Stimulated activated CD4-positive, alpha-beta T cell treated with anti-CD3 and anti-CD28 coated beads, TNF-alpha, amount 100 ng/mL, for 1 hour (primary cell): ENCODE measurements around the gene TGFA.
"Not testable (repeated sequence)": the region's sequence is repeated elsewhere in the genome, so short reads cannot be mapped to it uniquely, and the experiment has no call there.

Experiments
- DNase-seq, 3 donors: peaks; one replicate each; pipeline ENCODE4 v3.0.0-alpha.2; 2020; ENCODE audit warnings: low read depth in 3 of 3, low spot score in 1 of 3

The TGFA gene

DNA sequence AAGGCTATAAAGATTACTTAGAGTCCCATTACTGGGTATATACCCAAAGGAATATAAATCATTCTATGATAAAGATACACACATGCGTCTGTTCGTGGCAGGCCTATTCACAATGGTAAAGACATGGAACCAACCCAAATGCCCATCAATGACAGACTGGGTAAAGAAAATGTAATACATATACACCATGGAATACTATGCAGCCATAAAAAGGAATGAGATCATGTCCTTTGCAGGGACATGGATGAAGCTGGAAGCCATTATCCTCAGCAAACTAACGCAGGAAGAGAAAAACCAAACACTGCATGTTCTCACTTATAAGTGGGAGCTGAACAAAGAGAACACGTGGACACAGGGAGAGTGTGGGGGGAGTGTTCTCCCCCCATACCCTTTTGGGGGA is 87.0 kb downstream of the TGFA start:
- not testable (repeated sequence) for DNase-seq

DNA sequence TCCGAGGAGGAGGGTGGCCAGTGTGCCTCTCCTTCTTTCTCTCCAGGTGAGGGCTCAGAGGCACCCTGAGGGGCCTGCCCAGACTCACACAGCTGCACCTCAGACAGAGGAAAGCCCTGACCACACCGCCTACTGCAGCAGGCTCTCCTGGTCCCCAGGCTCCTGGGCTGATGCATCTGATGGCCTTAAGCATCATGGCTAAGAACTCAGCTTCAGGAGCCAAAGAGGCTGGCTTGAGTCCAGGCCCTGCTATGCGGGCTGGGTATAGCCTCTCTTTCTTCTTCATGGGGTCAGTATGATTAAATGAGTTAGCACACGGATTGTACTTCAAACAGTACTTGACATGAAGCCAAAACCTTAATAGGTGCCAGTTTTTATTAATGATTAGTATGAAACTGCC is 89.6 kb downstream of the TGFA start:
- DNase-seq: no peak

DNA sequence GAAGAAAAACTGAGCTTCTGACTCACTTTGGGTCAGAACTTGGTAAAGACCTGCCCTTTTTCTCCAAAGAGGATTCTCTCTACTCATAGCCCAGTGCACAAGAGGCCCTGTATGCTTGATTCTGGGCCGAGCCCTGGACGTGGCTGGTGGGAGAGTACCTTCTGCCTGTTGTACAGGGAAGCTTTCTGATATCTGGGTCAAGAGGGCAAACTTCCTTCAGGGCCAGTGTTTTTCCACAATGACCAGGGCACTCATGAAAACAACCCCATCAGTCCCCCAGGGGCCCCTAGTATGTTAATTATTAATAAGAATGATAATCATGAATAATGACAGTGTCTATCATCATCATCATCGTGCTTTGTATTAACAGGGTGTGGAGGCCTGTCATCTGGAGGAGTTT is 90.0 kb downstream of the TGFA start:
- DNase-seq: no peak

DNA sequence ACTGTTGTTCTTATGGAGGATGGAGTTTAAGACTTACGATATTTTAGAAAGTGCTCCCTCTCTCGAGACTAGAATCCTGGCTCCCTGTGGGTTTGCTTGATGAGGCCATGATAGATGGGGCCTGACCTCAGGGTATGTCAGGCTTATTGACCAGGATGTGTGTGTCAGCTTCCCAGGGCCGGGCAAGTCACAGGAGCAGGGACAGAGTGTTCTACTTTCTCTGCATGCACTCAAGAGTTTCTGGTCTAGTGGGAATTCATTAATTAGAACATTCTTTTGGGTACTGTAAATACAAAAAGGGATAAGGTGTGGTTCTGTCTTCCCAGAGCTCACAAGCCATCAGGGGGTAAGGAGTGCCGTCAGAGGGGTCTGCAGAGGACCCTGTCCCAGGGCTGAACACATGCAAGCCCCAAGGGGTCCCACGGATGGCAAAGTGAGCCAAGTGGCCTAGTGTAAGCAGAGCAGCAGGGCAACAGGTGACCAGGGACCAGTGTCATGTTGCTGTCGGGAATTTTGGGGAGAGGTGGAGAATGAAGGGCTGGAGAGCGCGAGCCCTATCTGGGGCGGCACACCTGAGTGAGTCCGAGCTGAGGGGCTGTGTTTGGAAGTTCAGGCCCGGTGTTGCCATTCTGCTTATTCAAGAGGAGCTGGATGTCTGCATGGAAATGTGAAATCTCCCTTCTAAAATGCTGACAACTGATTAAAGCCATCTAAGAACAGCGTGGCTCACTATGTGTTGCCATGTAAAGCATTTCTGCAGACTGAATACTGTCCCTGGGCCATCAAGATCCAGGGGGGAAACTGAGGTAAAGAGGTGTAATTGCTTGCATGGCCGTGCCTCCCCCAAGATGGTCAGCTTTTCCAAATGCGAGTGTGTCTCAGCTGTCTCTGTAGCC is 91.4 kb downstream of the TGFA start:
- DNase-seq: no peak

DNA sequence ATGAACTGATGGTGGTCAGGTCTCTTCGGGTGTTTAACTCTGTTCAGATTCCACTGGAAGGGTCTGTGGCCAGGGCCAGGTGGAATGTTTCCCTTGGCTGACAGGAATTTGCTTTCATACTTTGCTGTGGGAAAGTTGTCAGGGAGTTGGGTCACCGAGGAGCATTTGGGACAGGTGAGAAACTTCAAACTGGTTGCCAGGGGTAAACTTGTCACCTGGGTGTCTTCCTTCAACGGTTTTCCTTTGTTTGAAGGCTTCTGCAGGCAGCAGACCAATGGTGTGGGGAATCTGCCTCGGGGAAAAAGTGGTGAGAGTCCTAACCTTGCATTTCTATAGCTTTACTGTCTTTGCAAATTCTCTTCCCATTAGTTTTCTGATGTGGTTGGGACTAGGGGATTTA is 92.2 kb downstream of the TGFA start:
- DNase-seq: no peak

DNA sequence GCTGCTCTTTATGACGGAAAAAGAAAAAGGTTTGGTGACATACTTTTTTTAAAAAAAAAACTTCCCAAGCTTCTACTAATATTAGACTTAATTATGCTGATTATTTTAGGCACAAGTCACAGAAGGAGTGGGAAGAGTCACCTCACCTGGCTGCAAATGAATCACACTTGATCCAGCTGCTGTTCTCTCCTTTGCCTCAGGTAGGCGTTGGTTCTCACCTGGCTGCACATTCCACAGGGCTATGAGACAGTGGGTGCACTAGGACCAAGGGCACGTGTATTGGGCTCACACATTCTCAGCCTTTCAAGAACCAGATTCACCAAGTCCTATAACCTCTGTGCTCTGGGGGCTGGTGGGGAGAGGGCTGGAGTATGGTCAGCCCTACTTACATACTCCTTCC is 93.3 kb downstream of the TGFA start:
- DNase-seq: no peak

DNA sequence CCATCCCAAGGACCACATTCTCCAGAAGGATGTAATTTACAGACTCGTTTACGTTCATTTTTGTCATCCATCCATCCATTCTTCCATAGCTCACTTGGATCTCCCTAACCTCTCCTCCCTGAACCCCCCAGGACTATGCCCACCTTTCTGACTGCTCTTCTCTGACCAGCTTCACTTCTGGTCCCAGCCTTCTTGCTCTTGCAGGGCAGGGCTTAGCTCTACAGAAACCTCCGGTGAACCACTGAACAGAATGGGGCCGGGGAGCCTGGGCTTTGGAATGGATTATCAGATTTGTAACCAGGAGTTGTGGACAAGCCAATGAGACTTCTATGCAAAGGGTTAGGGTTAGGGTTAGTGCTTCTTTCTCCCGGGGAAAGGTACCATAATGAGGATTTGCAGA is 95.0 kb downstream of the TGFA start:
- DNase-seq: no peak

DNA sequence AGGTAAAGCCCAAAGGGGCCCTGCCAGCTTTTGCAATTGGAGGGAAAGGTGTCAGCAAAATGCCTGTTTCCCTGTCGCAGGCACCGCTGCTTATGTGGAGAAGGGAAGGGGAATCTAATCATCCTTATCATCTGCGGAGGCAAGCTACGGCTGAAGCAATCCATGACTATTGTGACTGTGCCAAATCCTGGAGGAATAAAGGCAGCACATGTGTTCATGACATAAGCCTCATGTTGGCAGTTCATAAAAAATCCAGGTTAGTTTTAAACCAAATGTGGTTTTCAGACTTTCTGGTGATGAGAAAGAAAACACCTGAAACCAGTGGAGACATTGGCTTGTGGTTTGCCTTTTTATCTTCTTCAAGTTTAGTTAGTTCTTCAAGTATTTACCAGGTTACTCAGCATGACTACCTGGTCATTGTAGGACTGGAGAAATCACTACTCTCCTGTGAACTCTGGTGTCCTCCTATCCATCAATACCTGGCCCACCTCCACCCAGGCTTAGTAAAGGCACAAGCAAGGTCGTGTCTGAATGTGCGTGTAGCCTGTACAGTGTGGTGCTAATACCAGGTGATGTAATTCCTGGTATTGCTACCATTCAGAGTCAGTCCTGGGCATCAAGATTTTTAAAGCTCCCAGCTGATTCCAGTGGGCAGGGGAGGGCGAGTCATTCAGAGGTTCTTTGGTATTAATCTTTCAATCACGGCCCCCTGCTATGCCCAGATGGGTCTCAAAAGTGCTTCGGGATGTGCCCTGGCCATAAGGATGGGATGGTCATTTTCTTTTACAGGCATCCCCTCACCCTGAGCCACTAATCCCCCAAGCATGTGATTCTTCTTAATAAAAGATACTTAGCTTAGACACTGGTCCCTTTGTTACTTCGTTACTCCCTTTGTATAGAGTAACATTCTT is 96.8 kb downstream of the TGFA start:
- no peak for DNase-seq

DNA sequence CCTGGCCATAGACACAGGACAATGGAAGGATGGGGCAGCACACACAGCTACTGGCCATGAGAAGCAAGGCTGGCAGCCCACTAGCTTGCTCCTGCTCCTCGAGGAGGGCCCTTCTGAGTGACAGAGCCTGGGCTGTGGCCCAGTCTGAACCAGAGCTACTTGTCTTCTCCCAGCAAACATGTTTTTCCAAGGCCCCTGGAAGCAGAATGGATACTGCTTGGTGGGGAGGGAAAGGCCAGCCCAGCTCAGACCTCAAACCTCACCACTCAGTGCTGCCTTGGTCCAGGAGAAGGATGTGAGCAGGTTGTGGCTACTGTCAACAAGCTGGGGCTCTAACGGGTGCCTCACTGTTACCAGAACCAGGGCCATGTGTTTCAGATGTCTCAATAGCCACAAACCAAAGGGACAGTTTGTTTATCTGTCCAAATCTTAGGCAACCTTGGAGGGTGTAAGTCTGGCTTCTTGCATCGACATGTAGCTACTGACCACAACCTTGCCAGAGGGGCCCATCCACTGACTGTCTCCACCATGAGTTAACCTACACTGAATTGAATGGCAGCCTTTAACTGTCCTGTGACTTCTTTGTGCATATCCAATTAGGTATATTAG is 98.6 kb downstream of the TGFA start:
- no peak for DNase-seq

DNA sequence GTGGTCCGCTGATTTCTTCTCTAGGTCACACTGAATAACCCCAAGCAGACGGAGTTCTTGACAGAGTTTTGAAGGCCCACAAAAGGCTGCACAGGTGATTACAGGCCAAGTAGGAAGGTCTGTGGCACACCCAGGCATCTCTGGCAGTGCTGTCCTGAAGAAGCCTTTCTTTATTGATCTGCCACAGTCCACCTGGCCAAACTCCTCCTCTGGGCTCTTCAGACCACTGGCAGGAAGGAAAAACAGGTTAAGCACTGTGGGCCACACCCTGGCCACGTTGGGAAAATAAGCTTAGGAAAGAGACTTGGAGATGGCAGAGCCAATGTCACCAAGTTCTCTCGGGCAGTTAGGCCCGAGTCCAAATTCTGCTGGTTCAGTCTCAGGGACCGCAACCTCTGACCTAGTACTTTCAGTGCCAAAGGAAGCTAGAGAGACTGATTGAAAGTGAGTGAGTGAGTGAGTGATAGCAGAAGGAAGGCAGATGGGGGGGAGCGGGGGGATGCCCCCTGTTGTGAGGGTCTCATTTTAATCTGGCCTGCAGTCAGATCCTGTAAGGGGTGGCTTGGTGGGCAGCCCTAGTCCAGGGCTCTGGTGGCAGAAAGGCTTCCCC is 102.9 kb downstream of the TGFA start:
- no peak for DNase-seq

DNA sequence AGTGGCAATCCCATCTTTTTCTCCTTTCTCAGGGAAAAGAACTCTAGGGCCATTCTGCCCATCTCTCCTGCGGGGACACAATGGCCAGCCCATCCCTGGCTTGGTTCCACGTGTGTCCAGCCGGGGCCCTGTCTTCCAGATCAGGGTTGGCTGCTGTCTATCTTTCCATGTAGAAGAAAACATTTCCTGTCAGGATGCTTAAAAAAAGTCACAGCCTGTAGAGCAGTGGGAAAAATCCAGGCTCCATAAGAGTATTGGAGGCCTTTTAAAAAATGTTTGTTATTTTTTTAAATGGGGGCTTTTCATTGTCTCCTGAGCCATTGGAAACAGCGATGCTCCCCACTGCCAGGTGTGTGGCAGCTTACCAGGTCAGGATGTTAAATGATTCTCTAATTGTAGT is 105.6 kb downstream of the TGFA start:
- no peak for DNase-seq

DNA sequence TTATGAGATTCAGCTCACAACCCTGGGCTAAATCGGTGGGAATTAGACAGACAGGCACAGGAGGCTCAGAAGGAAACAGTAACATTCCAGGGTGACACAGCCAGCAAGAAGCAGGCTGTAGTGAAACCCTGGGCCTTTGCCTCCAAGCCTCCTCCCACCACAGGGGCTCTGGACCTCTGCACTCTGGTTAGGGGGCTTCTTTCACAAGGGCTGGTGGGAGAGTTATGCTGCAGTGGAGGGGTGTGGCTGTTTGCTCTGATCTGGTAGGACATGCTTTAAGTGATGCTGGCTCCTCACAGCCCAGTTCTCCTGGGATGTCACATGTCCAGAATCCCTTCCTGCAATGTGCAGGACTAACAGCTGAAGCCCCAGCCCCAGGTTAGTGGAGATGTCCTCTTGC is 109.9 kb downstream of the TGFA start:
- no peak for DNase-seq

DNA sequence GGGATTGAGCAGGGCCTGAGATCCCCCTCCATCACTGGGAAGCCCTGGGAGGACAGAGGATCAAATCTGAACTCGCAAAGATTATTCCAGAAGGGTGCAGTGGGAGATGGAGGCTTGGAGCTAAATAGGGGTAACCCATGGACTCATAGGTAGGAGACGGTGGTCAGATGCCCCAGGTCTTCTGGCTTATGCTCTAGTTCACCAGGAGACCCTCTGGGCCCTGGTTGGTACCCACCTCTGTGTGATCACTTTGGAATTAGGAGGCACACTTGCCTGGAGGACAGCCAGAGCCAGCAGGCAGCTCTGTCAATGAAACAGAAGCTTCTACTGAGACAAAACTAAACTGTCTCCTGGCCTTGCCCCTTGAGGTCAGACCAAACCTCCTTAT is 110.6 kb downstream of the TGFA start:
- no peak for DNase-seq

DNA sequence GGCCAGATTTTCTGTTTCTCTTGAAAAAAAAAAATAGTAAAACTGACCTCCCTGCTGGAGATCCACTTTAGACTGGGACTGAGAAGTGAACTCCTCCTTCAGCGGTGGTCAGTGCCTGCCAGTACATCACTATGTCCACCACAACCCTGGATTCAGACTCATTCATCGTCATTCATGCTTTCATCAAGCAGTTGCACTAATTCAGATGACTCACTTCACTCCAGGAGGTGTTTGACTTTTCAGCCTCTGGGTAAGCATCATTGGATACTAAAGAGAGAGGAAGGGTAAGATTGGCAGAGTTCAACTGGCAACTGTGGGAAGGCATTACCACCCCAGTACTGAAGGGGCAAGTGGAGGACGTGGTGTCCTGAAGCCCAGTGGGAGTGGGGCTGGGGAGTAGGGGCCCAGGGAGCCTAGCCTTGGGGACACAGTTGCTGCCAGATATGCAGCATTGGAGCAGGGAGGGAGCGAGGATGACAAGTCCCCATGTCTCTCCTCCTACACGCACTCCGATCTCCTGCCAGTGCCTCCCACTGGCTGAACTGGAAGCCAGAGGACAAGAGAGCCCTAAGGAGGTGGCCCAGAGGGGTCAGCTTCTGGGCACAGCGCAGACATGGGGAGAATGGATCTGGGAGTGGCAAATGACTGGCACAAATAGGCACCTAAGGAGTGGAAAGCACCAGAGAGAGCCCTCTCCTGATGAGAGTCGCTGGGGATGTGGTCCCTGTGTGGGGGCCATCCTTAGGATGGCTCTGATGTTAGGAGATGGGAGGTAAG is 111.1 kb downstream of the TGFA start:
- DNase-seq: no peak

DNA sequence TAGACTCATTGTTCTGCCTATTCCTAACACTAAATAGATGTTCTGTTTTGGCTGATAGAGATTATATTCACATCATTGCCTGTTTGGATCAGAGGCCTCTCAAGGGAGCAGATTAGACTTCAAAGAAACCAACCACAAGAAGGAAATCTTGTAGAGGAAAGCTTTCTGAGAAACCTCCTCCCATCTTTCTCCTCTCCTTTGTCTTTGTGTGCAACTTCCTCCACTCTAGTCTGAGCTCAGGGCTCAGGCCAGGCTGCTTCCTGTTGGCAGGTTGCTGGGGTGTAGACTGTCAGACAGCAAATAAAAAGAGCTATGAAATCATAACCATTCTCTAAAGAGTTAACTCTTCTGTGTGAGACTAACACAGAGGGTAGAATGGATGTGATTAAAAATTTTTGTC is 113.0 kb downstream of the TGFA start:
- DNase-seq: no peak

DNA sequence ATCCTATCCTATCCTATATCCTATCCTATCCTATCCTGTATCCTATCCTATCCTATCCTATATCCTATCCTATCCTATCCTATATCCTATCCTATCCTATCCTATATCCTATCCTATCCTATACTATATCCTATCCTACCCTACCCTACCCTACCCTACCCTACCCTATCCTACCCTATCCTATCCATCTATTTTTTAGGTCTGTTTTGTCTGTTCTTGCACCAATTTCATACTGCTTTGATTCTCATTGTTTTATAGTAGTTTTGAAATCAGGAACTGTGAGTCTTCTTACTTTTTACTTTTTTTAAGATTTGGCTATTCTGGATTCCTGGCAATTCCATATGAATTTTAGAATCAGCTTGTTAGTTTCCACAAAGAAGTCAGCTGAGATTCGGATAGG is 118.5 kb downstream of the TGFA start:
- no peak for DNase-seq

DNA sequence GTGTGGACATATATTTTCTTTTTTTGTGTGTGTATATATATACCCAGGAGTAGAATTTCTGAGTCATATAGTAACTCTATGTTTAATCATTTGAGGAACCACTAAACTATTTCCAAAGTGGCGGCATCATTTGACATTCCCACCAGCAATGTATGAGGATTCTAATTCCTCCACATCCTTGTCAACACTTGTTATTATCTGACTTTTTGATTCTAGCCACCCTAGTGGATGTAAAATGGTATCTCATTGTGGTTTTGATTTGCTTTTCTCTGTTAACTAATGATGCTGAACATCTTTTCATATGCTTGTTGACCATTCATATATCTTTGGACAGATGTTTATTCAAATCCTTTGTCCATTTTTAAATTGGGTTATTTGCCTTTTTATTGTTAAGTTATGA is 120.3 kb downstream of the TGFA start:
- no peak for DNase-seq

DNA sequence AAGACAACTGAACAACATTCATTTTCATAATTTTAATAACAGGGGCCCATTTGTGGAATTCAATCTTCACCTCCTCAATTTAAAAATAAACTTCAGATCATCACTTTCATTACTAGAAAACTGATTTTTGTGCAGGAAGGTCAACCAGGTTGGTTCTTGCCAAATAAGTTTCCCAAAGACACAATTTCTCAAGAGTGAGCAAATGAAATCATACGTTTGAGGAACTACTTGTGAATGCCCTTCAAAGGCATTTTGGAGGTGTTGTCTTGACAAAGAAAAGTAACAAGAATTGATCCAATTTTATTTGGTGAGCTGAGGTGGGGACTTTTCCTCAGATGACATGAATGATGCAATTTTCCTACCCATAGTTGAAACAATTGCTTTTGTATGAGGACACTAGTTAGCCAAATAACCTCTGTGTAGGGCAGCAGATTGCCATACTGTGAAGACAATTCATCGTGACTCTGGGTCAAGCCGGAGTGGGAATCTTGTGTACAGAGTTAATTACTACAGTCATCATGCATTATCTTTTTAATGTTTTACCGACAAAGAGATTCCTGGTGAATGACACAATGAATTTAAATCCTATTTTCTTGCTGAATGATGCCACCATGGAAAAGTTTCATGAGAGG is 121.8 kb downstream of the TGFA start:
- DNase-seq: no peak

DNA sequence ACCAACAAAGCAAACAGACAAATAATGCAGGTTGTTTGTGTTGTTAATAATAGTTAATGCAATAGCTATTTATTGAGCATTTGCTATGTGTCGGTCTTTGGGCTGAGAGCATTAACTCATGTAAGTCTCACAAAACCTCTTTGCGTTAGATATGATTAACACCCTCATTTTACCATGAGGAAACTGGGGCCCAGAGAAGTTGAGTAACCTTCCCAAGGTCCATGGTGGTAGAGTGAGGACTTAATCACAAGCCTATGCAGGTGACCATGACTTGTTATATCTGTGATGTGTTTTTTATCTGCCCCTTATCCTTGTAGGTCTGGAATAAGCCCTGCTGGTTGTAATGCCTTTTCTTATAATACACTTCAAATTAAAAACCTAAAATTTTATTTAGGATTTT is 127.3 kb downstream of the TGFA start:
- DNase-seq: no peak

DNA sequence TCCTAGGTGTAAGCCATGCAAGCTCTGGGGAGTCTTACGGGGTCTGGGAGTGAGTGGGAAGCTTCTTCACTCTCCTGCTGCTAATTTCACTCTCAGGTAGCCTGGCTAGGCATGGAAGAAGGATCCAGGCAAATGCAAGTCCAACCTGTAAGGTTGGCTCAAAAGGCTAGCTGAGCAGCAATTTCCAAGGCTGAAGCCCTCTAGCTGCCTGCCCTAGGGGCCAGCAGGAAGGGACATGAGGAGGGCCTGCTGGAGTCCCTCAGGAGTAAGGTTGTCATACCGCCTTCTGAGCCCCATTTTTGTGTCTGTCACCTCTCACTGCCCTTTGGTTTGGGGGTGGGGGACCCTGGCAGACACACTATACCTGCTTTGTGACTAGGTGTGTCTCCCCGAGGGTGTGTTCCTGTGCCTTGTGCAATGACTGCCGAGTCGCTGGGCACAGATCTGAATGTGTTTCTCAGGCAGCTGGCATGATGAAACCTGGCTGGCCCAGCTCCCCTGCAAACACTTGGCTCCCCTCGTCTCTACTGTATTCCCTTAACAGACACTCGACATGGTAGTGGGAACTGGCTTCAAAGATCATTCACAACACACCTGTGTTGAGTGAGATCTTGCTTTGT is 127.8 kb downstream of the TGFA start:
- DNase-seq: no peak
